ENCODE data around the gene FAM118B.

DNA sequence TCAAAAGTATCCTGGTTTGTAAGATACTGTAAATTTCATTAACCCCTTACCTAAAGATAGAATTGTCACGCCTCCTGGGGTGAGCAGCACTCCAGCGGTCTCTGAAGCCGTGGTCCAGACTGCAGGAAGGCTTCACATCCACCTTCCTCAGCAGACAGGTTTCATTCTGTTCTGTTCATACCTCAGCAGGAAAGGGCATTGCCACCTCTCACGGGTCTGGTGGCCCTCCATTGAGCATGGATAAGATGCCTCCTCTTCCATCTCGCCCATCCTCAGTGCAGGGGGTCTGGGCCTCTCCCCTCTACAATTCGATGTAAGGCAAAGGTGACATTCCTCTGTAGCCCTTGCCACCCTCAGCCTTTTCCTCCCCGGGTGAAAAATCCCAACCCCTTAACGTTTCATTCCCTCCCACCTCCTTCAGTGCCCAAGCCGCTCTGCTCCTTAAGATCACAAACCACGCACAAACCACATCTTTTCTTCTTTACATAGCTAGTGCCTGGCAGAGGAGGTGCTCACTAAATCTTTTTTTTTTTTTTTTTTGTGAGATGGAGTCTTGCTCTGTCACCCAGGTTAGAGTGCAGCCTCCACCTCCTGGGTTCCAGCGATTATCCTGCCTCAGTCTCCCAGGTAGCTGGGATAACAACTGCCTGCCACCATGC is 28.7 kb upstream of the FAM118B start:
- TF ChIP-seq POLR2A (IDR thresholded peaks at IDR 0.05; ENCODE audit: low read length) (no peak), GATA1 (IDR thresholded peaks at IDR 0.05; ENCODE audit: low read depth, low read length) (no peak)
